Ovary (tissue), 3 donors: ENCODE data around the gene RHBG.

Experiments used
- CTCF ChIP-seq, 3 donors: fragments of 450-650 bp in 2 of 3; fragments of 200-600 bp in 1 of 3; IDR thresholded peaks; one replicate each; pipeline versions ENCODE4 v1.5.1 to v1.8.0; 2016 to 2022; ENCODE audit warnings: antibody characterized with exemption in 3 of 3, mild to moderate bottlenecking in 1 of 3
- EP300 ChIP-seq: sonication (generic); formaldehyde crosslinking; IDR thresholded peaks from one replicate; pipeline ENCODE4 v1.6.1; 2017; ENCODE audit warnings: antibody characterized with exemption
- POLR2A ChIP-seq: fragments of 450-650 bp; IDR thresholded peaks from one replicate; pipeline ENCODE4 v1.6.1; 2017; ENCODE audit warnings: antibody characterized with exemption, mild to moderate bottlenecking, moderate library complexity
- donor health status: DM: no; HTN: no; CAD: no.

- no peak for TF ChIP-seq POLR2A
- TF ChIP-seq EP300, result no peak
- TF ChIP-seq CTCF (IDR thresholded peaks at IDR 0.05), result no peak
Measured at GRCh38 chr1:156393095-156393494, 24.1 kb downstream of the RHBG start.
